Measurements from ENCODE around the gene EIF1B. TPM values are rescaled to one million over a fixed set of nuclear protein-coding genes. Genes with fewer than 3 reads are reported as not detected.

Gene EIF1B
- total RNA-seq, 4 donors from 2014 or later: 5.2 to 90.2 (median 25.2) TPM

- WGBS, 2 donors (ENCODE audit: low coverage in 1 of 2): 88 to 89% methylated on average over 2 of the region's 2 CpGs
- in situ Hi-C loops (cut with MboI; ENCODE audit: low pct_ligation_motif_present in 1 of 4, low pct_unique_long_range_greater_than_20kb in 1 of 4, low sequenced_read_pairs in 3 of 4): no loop called here
- TF ChIP-seq POLR2AphosphoS5 (IDR thresholded peaks at IDR 0.05) (no peak), EP300 (IDR thresholded peaks at IDR 0.05; ENCODE audit: low read depth) (no peak)
These were observed 22.3 kb upstream of the EIF1B start for GRCh38 chr3:40287248-40287647.

GRCh38 chr3:40290396-40290795, 19.1 kb upstream of the EIF1B start:
- in situ Hi-C loops (cut with MboI; ENCODE audit: low pct_ligation_motif_present in 1 of 4, low pct_unique_long_range_greater_than_20kb in 1 of 4, low sequenced_read_pairs in 3 of 4): no loop called here
- no peaks in the 10 kb centered on the region for H3K4me1 ChIP-seq
- 92% methylated on average over 5 of the region's 6 CpGs; no CpG with 5 or more reads in 1 of the 2 donors for WGBS, 2 donors (ENCODE audit: low coverage in 1 of 2)
- intact Hi-C loops (cut with DNase I; ENCODE audit: low total_unique reads): no loop called here
- TF ChIP-seq CTCF (IDR thresholded peaks at IDR 0.05) (no peak), POLR2AphosphoS5 (IDR thresholded peaks at IDR 0.05) (no peak), EP300 (IDR thresholded peaks at IDR 0.05; ENCODE audit: low read depth) (no peak), POLR2A (IDR thresholded peaks at IDR 0.05) (no peak)
- DNase-seq: peak; percentile 22
- no peaks in the 10 kb centered on the region for H3K9me3 ChIP-seq
- H3K4me3 ChIP-seq: no peak overlapping the region
- no peaks in the 10 kb centered on the region for H3K36me3 ChIP-seq
- no peak overlapping the region for H3K27ac ChIP-seq
- H3K27me3 ChIP-seq: no peaks in the 10 kb centered on the region

More at GRCh38 chr3:40287248-40287647, 22.3 kb upstream of the EIF1B start:
- intact Hi-C loops (cut with DNase I; ENCODE audit: low total_unique reads): no loop called here
- H3K27ac ChIP-seq: no peak overlapping the region
- DNase-seq: no peak
- no peaks in the 10 kb centered on the region for H3K36me3 ChIP-seq
- H3K9me3 ChIP-seq: no peaks in the 10 kb centered on the region
- H3K4me3 ChIP-seq: no peak overlapping the region
- H3K4me1 ChIP-seq: no peaks in the 10 kb centered on the region
- H3K27me3 ChIP-seq: no peaks in the 10 kb centered on the region

GRCh38 chr3:40291471-40291870, 18.0 kb upstream of the EIF1B start:
- no peaks in the 10 kb centered on the region for H3K27me3 ChIP-seq
- H3K4me1 ChIP-seq: no peaks in the 10 kb centered on the region
- H3K4me3 ChIP-seq: no peak overlapping the region
- WGBS, 2 donors (ENCODE audit: low coverage in 1 of 2): 100% methylated on average over 3 to 4 of the region's 4 CpGs
- DNase-seq: no peak
- intact Hi-C loops (cut with DNase I; ENCODE audit: low total_unique reads) (no loop called here), in situ Hi-C loops (cut with MboI; ENCODE audit: low pct_ligation_motif_present in 1 of 4, low pct_unique_long_range_greater_than_20kb in 1 of 4, low sequenced_read_pairs in 3 of 4) (no loop called here)
- H3K9me3 ChIP-seq: no peaks in the 10 kb centered on the region
- no peaks in the 10 kb centered on the region for H3K36me3 ChIP-seq
- TF ChIP-seq POLR2A (IDR thresholded peaks at IDR 0.05): no peak
- no peak for TF ChIP-seq POLR2AphosphoS5 (IDR thresholded peaks at IDR 0.05)
- no peak for TF ChIP-seq CTCF (IDR thresholded peaks at IDR 0.05)
- TF ChIP-seq EP300 (IDR thresholded peaks at IDR 0.05; ENCODE audit: low read depth): no peak
- no peak overlapping the region for H3K27ac ChIP-seq

GRCh38 chr3:40292637-40293349, 16.7 kb upstream of the EIF1B start:
- no peaks in the 10 kb centered on the region for H3K27me3 ChIP-seq
- in situ Hi-C loops (cut with MboI; ENCODE audit: low pct_ligation_motif_present in 1 of 4, low pct_unique_long_range_greater_than_20kb in 1 of 4, low sequenced_read_pairs in 3 of 4): no loop called here
- H3K4me1 ChIP-seq: no peaks in the 10 kb centered on the region
- no peaks in the 10 kb centered on the region for H3K36me3 ChIP-seq
- TF ChIP-seq POLR2A (IDR thresholded peaks at IDR 0.05): no peak
- no peaks in the 10 kb centered on the region for H3K9me3 ChIP-seq
- DNase-seq: no peak
- intact Hi-C loops (cut with DNase I; ENCODE audit: low total_unique reads): no loop called here
- no peak overlapping the region for H3K27ac ChIP-seq
- H3K4me3 ChIP-seq: no peak overlapping the region
- 87 to 100% methylated on average over 1 to 4 of the region's 4 CpGs for WGBS, 2 donors (ENCODE audit: low coverage in 1 of 2)

- no peak for DNase-seq
- TF ChIP-seq POLR2A (IDR thresholded peaks at IDR 0.05): no peak
- no peak overlapping the region for H3K27ac ChIP-seq
- WGBS, 2 donors (ENCODE audit: low coverage in 1 of 2): 98% methylated on average over 1 of the region's 1 CpG; no CpG with 5 or more reads in 1 of the 2 donors
- no peak overlapping the region for H3K4me3 ChIP-seq
- H3K4me1 ChIP-seq: no peaks in the 10 kb centered on the region
- in situ Hi-C loops (cut with MboI; ENCODE audit: low pct_ligation_motif_present in 1 of 4, low pct_unique_long_range_greater_than_20kb in 1 of 4, low sequenced_read_pairs in 3 of 4) (no loop called here), intact Hi-C loops (cut with DNase I; ENCODE audit: low total_unique reads) (no loop called here)
- no peaks in the 10 kb centered on the region for H3K9me3 ChIP-seq
- H3K36me3 ChIP-seq: no peaks in the 10 kb centered on the region
- H3K27me3 ChIP-seq: no peaks in the 10 kb centered on the region
These were observed 15.1 kb upstream of the EIF1B start for GRCh38 chr3:40294434-40294833.

Measured in transverse colon (tissue), 4 donors.